Stomach (tissue), 4 donors: Measurements from ENCODE around the gene RNF4.

ENCODE experiments used
- EP300 ChIP-seq: sonication (generic); formaldehyde crosslinking; IDR thresholded peaks from one replicate; pipeline ENCODE4 v1.6.1; 2017; ENCODE audit warnings: antibody characterized with exemption
- POLR2A ChIP-seq, 4 donors: fragments of 450-650 bp; IDR thresholded peaks; one replicate each; pipeline ENCODE4 v1.6.1; 2016; ENCODE audit warnings: antibody characterized with exemption in 4 of 4, control low read depth in 2 of 4, mild to moderate bottlenecking in 1 of 4, moderate library complexity in 1 of 4
- POLR2AphosphoS5 ChIP-seq, 3 donors: sonication (generic); formaldehyde crosslinking; IDR thresholded peaks; one replicate each; pipeline ENCODE4 v1.6.1; 2016; ENCODE audit warnings: antibody characterized with exemption in 3 of 3
- TF ChIP-seq, protein P1 (sequence below), 7 experiments: fragments of 450-650 bp in 4 of 7; fragments of 200-600 bp in 3 of 7; sonication (generic) in 3 of 7; IDR thresholded peaks; one replicate each; pipeline ENCODE4 v1.5.1; 2016 to 2019; ENCODE audit warnings: antibody characterized with exemption in 7 of 7, control low read depth in 2 of 7, mild to moderate bottlenecking in 1 of 7

DNA sequence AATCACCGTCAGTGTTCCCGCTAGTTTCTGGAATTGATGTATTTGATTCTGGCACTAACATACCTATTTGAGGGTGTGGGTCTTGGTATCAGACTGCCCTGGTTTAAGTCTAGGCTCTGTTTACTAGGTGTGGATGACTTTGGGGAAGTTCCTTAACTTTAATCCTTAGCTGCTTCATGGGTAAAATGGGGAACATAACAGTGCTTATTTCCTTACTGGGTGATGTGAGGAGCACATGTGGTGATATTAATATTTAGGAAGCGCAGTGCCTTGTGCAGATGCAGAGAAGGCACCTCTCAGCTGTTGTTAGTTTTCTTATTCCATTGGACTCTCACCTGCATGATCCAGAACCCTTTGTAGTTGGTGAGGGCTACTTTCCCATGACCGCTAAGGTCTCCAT is 17.1 kb downstream of the RNF4 start:
- TF ChIP-seq, protein P1, sequence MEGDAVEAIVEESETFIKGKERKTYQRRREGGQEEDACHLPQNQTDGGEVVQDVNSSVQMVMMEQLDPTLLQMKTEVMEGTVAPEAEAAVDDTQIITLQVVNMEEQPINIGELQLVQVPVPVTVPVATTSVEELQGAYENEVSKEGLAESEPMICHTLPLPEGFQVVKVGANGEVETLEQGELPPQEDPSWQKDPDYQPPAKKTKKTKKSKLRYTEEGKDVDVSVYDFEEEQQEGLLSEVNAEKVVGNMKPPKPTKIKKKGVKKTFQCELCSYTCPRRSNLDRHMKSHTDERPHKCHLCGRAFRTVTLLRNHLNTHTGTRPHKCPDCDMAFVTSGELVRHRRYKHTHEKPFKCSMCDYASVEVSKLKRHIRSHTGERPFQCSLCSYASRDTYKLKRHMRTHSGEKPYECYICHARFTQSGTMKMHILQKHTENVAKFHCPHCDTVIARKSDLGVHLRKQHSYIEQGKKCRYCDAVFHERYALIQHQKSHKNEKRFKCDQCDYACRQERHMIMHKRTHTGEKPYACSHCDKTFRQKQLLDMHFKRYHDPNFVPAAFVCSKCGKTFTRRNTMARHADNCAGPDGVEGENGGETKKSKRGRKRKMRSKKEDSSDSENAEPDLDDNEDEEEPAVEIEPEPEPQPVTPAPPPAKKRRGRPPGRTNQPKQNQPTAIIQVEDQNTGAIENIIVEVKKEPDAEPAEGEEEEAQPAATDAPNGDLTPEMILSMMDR (IDR thresholded peaks at IDR 0.05): no peak
- no peak for TF ChIP-seq POLR2A (IDR thresholded peaks at IDR 0.05)
- TF ChIP-seq EP300: no peak
- no peak for TF ChIP-seq POLR2AphosphoS5 (IDR thresholded peaks at IDR 0.05)
